Activated CD8-positive, alpha-beta memory T cell treated with anti-CD3 and anti-CD28 coated beads, Interleukin-2, amount 50 U/mL, for 48 hours (primary cell): Measurements from ENCODE around the gene AP4E1.
"Not testable (repeated sequence)": the region's sequence is repeated elsewhere in the genome, so short reads cannot be mapped to it uniquely, and the experiment has no call there.

Experiments
- DNase-seq: peaks from one replicate; pipeline ENCODE4 v3.0.0-alpha.2; 2020

Gene AP4E1

DNA sequence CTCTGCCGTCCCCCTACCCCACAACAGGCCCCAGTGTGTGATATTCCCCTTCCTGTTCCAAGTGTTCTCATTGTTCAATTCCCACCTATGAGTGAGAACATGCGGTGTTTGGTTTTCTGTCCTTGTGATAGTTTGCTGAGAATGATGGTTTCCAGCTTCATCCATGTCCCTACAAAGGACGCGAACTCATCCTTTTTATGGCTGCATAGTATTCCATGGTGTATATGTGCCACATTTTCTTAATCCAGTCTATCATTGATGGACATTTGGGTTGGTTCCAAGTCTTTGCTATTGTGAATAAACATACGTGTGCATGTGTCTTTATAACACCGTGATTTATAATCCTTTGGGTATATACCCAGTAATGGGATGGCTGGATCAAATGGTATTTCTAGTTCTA, 46.4 kb downstream of the AP4E1 start:
- not testable (repeated sequence) for DNase-seq

DNA sequence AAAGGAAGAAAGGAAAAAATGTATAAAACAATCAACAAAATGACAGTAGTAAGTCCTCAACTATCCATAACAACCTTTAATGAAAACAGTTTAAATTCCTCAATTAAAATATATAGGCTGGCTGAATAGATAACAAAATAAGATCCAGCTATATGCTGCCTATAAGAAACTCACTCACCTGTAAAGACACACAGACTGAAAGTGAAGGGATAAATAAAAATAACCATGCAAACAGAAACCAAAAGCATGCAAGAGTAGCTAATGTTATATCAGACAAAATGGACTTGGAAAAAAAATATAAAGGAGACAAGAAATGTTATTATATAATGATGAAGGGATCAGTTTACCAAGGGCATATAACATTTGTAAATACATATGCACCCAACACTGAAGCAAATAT, 51.2 kb downstream of the AP4E1 start:
- no peak for DNase-seq

- no peak for DNase-seq
Observed at GRCh38 chr15:50964075-50964474, 55.6 kb downstream of the AP4E1 start.

GRCh38 chr15:50968353-50968752, 59.9 kb downstream of the AP4E1 start:
- DNase-seq = no peak

DNA sequence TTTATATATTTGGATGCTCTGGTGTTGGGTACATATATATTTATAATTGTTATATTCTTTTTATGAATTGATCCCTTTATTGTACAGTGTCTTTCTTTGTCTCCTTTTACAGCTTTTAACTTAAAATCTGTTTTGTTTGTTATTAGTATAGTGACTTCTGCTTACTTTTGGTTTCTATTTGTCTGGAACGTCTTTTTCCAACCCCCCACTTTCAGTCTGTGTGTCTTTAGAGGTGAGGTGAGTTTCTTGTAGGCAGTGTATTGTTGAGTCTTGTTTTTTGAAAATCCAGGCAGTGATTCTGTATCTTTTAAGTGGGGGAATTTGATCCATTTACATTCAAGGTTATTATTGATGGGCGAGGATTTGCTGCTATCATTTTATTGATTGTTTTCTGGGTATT, 62.0 kb downstream of the AP4E1 start:
- DNase-seq = no peak

- no peak for DNase-seq
Observed at GRCh38 chr15:50971115-50971514, 62.6 kb downstream of the AP4E1 start.

- DNase-seq = no peak
Observed at GRCh38 chr15:50971542-50971941, 63.1 kb downstream of the AP4E1 start.

DNA sequence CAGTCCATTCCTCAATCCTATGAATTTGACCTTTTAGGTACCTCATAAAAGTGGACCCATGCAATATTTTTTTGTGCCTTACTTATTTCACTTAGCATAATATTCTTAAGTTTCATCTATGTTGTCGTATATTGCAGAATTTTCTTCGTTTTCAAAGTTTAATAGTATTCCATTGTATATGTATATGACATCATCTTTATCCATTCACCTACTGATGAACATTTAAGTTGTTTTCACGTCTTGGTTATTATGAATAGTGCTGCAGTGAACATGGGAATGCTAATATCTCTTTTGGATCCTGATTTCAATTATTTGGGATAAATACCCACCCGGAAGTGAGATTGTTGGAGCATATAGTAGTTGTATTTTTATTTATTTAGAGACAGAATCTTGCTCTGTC, 65.1 kb downstream of the AP4E1 start:
- DNase-seq = no peak

GRCh38 chr15:50977162-50977561, 68.7 kb downstream of the AP4E1 start:
- no peak for DNase-seq

GRCh38 chr15:50978580-50978979, 70.1 kb downstream of the AP4E1 start:
- DNase-seq = no peak

GRCh38 chr15:50979041-50979440, 70.6 kb downstream of the AP4E1 start:
- DNase-seq = no peak

- no peak for DNase-seq
Observed at GRCh38 chr15:50993598-50993997, 85.1 kb downstream of the AP4E1 start.

DNA sequence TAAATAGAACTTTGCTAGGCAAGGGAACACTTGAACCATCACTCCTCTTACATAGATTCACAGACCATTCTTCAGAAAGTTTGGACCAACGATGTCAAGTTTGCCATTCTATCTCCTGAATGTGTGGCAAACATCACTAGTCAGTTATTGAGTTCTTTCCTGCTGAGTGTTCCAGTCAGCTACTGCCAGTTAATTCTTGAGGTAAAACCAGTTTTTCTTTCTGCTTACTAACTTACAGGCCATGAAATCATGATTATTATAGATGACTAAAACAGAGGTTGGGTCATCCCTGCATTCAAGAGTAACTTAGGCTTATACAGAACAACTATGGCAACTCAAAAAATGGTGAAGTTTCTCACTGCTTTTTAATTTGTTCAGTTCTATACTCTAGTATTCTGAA, 88.2 kb downstream of the AP4E1 start:
- DNase-seq = no peak

GRCh38 chr15:50997371-50998051, 89.0 kb downstream of the AP4E1 start:
- DNase-seq = no peak

GRCh38 chr15:51004103-51004551, 95.6 kb downstream of the AP4E1 start:
- DNase-seq = no peak

GRCh38 chr15:51006336-51006985, 98.0 kb downstream of the AP4E1 start:
- no peak for DNase-seq

GRCh38 chr15:51007131-51007666, 98.7 kb downstream of the AP4E1 start:
- no peak for DNase-seq

DNA sequence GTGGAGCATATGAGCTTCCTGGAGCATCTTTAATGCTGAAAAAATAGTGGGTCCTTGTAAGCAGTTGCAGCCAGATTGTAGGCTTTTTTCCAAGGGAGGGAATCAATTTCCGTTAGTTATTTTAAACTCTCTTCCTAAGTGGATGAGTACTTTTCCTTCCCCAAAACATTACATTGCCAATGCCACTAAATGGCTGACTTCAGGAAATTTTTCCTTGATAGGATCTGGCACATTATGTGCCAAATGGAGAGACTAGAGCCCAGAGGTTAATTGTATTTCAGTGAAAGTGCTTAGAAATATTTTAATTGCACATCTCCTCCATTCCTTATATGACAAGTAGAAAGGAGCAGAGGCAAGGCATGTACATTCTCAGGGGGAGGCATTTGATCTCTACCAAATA, 102.7 kb downstream of the AP4E1 start:
- DNase-seq = no peak

- no peak for DNase-seq
Observed at GRCh38 chr15:51016615-51017014, 108.1 kb downstream of the AP4E1 start.

- DNase-seq = no peak
Observed at GRCh38 chr15:51022206-51022605, 113.7 kb downstream of the AP4E1 start.

DNA sequence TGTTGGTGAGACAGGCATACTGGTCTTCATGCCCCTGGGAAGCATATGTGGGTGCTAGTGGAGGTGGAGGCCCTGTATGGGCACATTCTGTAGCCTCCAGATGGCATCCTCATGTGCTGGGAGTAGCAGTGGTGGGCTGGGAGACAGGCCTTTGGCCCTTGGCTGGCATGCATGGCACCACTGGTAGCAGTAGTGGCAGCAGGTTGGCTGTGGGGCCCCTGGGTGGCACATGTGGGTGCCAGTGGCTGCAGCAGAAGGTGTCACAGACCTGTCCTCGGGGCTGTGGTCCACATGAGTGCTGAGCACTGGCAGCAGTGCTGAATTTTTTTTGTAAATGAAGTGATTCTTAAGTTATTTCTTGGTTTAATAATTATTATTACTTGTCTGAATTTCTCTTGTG, 115.0 kb downstream of the AP4E1 start:
- no peak for DNase-seq

- no peak for DNase-seq
Observed at GRCh38 chr15:51024735-51025453, 116.4 kb downstream of the AP4E1 start.

GRCh38 chr15:51025454-51025846, 117.0 kb downstream of the AP4E1 start:
- no peak for DNase-seq
